Stimulated activated CD4-positive, alpha-beta T cell treated with anti-CD3 and anti-CD28 coated beads, Interleukin-4, amount 100 ng/mL, for 1 hour (primary cell): ENCODE results near the gene IFITM10.
A peak's percentile ranks its signal among the peaks of the same experiment; 100 is the strongest.
"Not testable (repeated sequence)": the region's sequence is repeated elsewhere in the genome, so short reads cannot be mapped to it uniquely, and the experiment has no call there.

Experiments used
- DNase-seq: peaks from one replicate; pipeline ENCODE4 v3.0.0-alpha.2; 2020

Gene IFITM10

DNA sequence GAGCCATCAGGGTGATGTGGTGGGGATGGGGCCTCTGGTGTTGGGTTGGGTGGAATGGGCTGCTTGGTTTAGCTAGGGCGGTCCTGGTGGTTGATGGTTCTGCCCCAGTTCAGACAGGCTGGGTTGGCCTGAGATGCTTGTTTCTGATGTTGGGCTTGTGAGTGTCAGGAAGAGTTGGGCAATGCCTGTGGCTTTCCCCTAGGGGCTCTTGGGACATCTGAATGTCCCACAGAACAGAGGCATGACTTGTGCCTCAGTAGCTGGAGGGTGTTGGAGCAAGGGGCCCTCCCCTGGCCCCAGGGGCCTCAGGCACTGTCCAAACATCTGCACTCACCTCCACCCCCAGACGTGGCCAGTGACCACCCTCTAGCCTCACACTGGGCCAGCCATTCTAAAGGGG lies 27.3 kb upstream of the IFITM10 start:
- no peak for DNase-seq

DNA sequence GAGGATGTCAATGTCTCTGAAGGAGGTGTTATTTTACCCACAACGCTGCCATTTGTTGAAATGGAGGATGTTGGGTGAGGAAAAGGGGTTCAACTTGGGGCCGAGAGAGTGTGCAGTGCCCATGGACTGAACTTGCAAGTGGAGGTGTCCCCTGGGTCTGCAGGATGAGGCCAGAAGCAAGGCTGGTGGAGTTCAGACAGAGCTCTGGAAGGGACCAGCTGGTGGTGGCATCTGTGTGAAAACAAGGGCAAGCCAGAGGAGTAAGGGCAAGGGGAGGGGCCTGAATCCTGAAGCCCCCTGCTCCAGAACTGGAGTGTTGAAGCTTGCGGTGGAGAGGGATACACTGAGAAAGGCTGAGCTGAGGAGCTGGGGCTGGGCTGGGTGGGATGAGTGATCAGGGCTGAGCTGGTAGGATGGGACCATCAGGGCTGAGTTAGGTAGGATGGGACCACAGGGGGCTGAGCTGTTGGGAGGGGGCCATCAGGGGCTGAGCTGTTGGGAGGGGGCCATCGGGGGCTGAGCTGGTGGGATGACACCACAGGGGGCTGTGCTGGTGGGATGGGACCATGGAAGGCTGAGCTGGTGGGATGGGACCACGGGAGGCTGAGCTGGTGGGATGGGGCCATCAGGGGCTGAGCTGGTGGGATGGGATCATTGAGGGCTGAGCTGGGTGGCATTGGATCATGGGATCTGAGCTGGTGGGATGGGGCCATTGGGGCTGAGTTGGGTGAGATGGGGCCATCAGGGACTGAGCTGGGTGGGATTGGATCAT lies 26.7 kb upstream of the IFITM10 start:
- no peak for DNase-seq

GRCh38 chr11:1776331-1776851 lies 26.0 kb upstream of the IFITM10 start:
- no peak for DNase-seq

DNA sequence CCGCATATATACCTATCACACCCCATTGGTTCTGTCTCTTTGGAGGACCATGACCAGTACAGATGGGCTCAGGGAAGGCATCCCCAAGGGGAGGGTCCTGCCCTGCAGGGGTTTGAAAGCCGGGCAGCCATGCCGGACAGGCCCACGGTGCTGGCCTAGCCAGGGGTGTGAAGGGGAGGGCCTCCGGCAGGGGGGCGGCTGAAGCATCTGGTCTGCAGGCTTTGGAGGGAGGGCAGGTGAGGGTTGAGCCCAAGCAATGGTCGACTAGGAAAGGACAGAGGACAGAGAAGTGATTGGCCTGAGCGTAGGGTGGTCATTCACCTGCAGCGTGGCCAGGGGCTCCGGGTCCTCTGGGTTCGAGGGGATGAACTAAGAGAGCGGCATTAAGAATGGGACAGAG lies 24.5 kb upstream of the IFITM10 start:
- DNase-seq: no peak

- no peak for DNase-seq
Observed at GRCh38 chr11:1773994-1774550, 23.7 kb upstream of the IFITM10 start.

DNA sequence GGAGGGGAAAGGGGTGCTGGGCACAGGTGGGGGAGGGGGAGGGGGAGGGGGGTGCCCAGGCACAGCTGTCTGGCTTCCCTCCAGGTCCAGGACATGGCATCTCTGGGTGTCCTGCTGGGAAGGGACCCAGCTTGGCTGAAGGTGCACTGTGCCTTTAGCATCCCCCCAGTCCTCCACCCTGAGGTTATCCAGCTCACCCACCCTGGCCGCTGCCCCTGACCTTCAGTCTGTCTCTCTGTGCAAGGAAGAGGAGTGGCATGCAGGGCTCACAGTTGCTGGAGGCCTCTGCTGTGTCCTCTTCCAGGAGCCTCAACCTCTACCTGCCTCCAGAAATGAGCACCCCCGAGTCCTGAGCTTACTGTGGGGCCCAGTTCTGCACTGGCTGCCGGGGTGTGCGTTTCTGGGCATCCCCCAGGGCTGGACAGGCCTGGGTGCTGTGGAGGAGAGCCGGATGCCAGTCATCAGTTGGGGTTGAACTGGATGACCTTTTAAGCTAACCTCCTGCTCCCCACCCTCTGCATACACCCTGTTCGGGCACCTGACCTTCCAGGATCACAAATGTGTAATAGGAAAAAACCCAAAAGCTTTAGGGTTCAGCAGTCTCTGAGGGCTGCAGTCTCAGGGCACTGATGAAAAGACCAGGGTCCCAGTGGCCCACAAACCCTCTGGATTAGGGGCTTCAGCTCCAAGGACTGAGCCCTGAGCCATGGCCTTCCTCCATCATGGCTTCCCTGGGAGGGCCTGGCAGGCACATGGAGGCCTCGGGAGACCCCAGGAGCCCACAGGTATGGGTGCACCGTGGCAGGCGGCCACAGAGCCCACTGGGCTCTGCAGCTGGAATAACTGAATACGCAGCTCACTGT lies 23.0 kb upstream of the IFITM10 start:
- no peak for DNase-seq

- peak; percentile 64 for DNase-seq
Observed at GRCh38 chr11:1772270-1773130, 22.1 kb upstream of the IFITM10 start.

DNA sequence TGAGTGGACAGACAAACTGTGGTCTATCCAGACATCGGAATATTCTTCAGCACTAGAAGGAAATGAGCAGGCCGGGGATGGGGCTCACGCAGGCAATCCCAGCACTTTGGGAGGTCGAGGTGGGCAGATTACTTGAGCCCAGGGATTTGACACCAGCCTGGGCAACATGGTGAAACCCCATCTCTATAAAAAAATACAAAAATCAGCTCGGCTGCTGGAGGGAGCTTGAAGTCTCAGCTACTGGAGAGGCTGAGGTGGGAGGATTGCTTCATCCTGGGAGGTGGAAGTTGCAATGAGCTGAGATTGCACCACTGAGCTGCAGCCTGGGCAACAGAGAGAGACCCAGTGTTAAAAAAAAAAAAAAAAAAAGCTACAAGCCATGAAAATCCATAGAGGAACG lies 21.3 kb upstream of the IFITM10 start:
- DNase-seq: peak; percentile 0

DNA sequence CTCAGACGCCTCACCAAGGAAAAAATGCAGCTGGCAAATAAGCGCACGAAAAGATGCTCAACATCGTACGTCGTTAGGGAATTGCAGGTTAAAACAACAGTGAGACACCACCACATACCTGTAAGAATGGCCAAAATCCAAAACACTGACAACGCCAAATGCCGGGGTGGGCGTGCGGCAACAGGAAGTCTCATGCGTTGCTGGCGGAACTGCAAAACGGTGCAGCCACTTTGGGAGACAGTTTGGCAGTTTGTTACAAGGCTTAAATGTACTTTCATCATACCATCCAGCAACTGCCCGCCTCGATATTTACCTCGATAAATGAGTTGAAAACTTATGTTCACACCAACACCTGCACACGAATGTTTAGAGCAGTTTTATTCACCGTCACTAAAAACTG lies 20.9 kb upstream of the IFITM10 start:
- no peak for DNase-seq

DNA sequence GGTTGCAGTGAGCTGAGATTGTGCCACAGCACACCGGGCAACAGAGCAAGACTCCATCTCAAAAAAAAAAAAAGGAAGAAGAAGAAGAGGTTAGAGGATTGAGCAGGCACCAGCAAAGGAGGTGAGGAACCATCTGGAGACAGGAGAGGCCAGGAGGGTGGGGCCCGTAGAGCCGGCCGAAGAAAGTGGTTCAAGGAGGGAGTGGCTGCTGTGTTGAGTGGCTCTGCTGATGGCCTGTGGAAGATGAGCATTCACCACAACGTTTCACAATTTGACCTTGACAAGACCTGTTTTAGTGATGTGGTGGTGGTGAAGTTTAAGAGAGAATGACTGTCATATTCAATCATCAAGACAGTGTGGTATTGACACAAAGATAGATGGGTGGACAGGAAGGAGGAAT lies 20.1 kb upstream of the IFITM10 start:
- DNase-seq: peak; percentile 0

- no peak for DNase-seq
Observed at GRCh38 chr11:1770061-1770460, 19.7 kb upstream of the IFITM10 start.

- not testable (repeated sequence) for DNase-seq
Observed at GRCh38 chr11:1769304-1769936, 19.0 kb upstream of the IFITM10 start.

DNA sequence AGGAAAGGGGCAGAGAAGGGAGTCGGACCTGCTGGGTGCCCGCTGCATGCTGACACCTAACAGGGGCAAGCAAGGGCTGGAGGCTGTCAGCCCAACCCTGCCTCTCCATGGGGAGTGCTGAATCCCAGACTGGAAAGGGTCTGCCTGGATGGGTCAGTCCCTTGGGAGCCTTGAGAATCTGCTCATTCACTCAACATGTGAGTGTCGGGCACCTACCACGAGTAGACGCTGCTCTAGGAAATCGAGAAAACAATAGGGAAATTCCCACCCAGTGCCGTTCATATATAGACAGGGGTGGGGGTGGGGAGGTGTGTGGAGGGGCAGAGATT lies 17.7 kb upstream of the IFITM10 start:
- peak; percentile 9 for DNase-seq

DNA sequence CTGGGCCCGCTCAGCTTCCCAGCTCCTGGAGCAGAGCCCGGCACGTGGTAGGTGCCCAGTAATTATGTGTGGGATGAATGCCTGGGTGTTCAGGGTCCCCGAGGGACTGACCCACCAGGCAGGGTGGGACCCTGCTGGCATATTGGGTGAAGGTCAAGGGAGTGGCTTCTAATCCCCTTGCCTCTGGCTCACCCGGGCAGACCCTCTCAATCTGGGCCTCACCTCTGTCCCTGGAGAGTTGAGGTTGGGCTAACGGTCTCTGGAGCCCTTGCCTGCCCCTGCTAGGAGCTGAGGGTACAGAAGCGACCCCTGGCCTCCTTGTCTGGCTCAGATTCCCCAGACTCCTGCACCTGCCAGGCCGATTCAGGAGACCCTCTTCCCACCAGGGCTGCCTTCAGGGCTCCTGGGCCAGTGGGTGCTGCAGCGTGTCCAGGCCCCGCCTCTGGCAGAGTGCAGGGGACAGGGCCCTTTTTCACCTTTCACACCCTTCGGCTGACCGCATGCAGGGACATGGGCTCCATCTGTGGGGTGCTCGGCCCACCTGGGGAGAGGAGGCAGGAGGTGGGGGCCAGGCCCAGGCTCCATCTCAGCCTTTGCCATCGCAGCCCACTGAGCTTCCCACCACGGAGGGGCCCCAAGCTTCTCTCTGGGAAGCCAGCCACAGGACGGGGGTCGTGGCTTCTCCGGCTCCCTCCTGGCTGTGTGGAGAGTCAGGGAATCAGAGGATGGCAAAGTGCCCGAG lies 17.2 kb upstream of the IFITM10 start:
- DNase-seq: peak; percentile 0

DNA sequence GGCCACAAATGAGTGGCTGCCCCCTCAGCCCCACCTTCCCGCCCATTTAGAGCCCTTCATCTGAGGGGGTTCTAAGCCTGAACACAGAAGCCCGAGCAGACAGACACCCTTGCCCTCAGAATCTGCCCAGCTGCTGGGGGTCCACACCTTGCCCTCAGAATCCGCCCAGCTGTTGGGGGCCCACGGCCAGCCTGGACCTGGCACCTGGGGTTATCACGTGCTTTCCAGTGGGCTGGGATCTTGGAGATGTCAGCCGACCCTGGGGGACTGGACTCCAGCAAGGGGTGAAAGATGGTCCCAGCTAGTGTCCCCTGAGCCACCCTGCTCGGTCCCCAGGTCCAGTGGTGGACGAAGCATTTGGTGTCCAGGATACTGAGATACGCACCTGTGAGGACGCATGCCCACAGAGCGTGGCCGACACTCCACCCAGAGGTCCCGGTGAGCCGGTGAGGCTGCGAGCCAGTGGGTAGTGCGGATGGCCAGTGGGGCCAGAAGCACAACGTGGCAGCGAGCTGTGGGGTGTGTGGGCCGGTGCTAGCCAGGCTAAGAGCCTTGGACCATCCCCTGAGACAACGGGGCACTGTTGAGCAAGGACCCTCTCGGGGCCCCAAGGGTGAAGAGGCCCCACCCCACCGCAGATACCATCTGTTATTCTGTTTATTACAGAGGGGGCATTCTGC lies 16.5 kb upstream of the IFITM10 start:
- peak; percentile 1 for DNase-seq

GRCh38 chr11:1765871-1766718 lies 15.7 kb upstream of the IFITM10 start:
- peak; percentile 1 for DNase-seq

- peak; percentile 89 for DNase-seq
Observed at GRCh38 chr11:1763796-1764661, 13.6 kb upstream of the IFITM10 start, which contains the start of gene CTSD. Gene CTSD, minus strand, starts transcription at chr11:1763927. Its CDS starts 68 bp downstream, at chr11:1763859.

DNA sequence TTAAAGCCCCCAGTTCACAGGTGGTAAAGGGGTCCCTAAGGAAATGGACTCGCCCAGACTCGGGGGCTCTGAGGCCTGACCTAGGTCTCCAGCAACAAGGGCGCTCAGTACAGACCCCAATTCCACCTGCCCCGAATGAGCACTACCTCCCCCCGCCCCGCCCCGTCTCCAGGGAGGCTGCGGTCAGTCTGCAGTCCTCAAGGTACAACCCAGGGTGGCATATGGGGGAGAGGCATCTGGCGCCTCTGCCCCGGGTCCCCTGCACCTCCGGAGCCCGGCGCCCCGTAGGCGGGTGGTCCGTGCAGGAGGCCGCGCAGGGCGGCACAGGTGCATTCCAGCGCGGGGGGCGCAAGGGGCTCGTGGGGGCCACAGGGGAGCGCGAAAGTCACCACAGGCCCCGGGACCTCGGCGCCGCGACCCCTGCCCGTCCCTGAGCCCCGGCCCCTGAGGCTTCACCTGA lies 13.0 kb upstream of the IFITM10 start:
- no peak for DNase-seq
